NCI-H146 treated with DMSO at 0.1 percent for 48 hours (cell line): ENCODE measurements around the gene CNKSR3.
A peak's percentile ranks its signal among the peaks of the same experiment; 100 is the strongest.
"Not testable (repeated sequence)": the region's sequence is repeated elsewhere in the genome, so short reads cannot be mapped to it uniquely, and the experiment has no call there.

Source experiments
- DNase-seq: peaks from one replicate; lab custom pipeline; 2025; ENCODE audit not compliant: unreplicated experiment; lab: John Stamatoyannopoulos, UW

Gene CNKSR3

DNA sequence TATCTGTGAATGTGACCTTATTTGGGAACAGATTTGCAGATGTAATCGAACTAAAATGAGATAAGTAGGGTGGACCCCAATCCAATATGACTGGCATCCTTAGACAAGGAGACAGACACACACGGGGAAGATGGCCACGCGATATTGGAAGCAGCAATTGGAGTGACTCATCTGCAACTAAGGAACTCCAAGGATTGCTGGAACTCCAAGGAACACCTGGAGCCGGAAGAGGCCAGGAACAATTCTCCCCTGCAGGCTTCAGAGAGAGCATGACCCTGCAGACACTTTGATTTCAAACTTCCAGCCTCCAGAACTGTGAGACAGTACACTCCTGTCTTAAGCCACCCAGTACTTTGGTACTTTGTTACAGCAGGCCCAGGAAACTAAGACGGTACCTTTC lies 19.5 kb upstream of the CNKSR3 start:
- DNase-seq: no peak

DNA sequence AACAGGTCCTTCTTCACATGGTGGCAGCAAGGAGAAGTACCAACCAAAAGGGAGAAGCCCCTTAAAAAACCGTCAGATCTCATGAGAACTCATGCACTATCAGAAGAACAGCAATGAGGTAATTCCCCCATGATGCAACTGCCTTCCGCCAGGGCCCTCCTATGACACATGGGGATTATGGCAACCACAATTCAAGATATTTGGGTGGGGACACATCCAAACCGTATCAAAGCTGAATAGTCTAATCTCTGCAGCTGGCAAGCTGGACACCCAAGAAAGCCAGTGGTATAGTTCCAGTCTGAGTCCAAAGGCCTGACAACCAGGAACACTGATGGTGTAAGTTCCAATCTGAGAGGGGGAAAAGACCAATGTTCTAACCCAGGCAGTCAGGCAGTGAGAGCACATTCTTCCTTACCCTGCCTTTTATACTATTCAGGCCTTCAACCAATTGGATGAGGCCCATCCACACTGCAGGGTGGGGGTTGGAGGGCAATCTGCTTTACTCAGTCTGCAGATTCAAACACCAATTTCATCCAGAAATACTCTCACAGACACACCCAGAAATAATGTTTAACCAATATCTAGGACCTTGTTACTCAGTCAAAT lies 17.9 kb upstream of the CNKSR3 start:
- DNase-seq: no peak

DNA sequence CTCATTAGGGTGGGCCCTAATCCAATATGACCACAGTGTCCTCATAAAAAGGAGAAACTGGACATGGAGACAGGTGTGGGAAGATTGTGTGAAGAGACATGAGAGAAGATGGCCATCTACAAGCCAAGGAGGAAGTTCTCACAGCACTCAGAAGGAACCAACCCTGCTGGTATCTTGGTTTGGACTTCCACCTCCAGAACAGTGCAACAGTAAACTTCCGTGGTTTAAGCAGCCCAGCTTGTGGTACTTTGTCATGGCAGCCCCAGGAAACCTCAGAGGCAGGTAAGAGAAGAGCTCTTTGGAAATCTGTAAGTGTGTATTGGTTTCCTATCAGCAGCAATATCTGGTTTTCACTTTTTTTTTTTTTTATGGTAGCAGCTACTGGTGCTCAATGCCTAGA lies 16.5 kb upstream of the CNKSR3 start:
- DNase-seq: no peak

DNA sequence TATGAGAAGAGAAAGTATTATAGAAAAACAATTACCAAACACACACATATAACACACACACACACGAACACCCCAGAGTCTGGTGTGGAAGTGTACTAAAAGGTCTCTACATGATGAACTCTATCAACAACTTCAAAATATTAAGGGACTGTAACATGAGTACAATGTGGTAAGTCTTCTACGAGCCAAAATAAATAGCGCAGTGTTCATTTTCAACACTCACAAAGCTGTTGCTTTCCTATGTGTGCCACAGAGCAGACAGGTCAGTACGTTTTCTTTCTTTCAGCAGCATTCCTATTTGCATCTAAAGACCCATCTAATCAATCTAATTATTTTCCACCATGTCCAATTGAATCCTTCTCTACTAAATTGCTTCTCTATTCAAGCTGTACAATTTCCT lies 12.1 kb upstream of the CNKSR3 start:
- DNase-seq: no peak

DNA sequence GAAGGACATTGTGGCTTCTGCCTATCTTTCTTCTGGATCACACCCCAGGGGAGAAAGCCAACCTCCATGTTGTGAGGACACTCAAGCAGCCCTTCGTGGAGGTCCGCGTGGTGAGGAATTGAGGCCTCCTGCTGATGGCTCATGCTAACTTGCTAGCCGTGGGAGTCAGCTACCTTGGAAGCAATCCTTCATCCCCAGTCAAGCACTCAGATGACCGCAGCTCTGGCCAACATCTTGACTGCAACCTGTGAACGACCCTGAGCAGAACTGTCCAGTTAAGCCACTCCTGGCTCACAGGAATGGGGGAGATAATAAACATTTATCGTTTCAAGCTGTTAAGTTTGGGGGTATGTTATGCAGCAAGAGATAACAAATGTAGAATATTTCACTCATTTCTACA lies 10.9 kb upstream of the CNKSR3 start:
- no peak for DNase-seq

DNA sequence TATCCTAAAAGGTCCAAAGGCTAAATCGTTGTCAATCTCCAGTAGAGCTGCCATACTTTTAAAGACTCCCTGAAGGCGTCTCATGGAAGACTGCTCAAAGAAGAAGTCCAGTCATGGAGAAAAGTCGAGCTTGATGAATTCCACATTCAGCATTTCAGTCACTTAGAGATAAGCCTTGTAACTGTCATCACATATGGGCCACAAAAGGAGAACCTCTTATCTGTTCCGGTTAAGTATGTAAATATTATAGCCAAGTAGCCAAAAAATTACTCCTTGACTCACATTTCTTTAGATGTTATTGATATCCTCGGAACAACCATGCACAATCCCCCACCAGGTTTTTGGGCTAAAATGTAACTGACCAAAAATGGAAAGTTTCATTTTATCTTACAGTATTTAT lies 9.8 kb upstream of the CNKSR3 start:
- DNase-seq: no peak

DNA sequence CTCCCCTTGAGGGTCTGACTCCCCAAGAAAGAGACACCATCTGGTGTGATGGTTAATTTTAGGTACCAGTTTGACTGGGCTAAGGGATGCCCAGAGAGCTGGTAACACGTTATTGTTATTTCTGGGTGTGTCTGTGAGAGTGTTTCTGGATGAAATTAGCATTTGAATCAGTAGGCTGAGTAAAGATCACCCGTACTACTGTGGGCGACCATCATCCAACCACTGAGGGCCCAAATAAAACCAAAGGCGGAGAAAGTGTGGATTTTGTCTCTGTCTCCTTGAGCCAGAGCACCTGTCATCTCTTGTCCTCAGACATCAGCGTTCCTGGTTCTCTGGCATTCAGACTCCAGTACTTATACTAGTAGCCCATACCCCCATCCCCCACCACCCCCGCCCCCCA lies 7.9 kb upstream of the CNKSR3 start:
- DNase-seq: no peak

DNA sequence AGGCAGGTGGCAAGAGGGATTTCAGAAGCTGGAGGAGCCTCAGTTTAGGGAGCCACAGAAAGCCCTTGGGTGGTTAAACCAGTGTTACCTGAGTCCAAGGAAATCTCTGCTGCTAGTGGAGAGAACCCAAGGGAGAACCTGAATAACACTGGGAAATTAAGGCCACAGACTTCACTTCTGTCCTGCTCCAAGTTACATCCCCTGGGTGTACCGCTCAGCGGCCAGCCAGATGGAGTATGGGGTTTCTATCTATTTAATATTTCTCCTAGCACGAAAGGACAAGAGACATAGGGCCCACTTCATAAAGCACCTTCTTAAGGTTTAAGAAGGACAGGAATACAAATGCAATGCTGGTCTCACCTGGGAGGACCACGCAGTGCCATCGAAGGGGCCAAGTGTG lies 5.8 kb upstream of the CNKSR3 start:
- no peak for DNase-seq

DNA sequence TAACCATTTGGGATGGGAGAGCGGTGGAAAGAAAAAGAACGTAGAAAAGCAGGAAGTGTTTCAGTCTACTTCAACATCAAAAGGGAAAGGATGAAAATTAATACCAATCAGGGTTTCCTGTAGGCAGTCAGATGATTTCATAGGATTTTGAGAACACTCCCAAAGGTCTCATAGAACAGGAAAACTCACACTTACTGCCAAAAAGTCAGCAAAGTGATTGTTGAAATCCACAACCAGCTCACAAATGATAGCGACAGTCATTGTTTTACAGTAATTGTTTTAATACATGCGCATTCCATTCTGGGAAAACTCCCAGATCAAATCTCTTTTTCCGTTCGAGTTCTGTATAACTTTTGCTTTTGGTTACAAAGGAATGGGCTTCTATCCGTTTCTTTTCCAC lies 5.3 kb upstream of the CNKSR3 start:
- no peak for DNase-seq

DNA sequence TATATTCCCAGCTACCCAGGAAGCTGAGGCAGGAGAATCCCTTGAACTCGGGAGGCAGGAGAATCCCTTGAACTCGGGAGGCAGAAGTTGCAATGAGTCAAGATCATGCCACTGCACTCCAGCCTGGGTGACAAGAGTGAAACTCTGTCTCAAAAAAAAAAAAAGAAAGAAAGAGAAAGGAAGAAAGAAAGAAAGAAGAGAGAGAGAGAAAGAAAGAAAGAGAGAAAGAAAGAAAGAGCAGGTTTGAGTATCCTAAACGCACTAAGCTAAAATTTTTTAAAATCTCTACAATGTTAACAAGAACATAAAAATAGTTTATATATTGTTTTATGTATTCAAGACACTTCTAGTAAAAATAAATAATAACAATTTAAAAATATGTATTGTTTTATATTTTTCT lies 4.6 kb upstream of the CNKSR3 start:
- not testable (repeated sequence) for DNase-seq

DNA sequence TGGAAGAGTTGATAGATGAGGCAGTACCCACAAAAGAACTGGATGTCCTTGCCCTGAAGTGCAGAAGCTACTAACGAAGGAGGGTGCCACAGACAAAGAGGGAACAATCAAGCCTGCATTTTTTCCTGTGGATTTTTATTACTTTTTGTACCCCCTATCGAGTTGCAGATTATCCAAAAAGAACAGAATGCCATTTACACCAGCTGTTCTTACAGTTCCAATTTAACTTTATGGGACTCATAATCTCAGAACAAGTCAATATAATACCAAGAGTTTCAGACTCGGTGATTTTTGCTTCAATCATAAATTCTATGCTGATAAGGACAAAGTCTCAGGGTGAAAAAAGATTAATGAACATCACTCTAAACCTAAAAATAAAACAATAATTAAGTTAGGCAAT lies 4.0 kb upstream of the CNKSR3 start:
- no peak for DNase-seq

DNA sequence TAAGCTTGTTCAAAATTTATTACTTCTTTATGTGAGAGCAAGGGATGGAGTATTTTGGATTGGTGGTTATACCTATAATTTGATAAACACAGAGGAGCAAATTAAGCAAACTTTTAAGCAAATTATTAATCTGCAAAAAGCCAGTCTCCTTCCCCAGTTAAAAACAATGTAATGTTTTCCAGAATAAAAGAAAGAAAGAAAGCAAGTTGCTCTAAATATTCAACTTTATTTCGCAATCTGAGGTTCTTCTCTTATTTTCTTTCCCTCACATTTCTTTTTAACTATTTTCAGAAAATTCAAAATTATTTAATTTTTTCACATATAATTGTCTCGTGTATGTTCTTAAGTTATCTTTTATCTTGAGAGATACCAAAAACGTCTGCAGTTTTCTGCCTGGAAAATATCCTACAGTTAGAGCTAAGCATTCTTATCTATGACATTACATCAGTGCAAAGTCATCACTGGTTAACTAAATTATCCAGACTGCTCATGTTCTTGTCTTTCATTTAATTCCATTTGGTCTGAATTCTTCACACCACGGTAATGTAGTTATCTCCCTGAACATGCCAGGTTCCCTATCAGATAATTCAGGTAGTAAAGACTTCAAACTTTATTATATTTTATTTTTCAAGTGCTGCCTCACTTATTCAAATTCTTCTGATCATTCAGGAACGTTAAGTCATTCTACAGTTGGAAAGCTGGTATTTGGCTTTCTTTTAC lies 3.3 kb upstream of the CNKSR3 start:
- DNase-seq: no peak

DNA sequence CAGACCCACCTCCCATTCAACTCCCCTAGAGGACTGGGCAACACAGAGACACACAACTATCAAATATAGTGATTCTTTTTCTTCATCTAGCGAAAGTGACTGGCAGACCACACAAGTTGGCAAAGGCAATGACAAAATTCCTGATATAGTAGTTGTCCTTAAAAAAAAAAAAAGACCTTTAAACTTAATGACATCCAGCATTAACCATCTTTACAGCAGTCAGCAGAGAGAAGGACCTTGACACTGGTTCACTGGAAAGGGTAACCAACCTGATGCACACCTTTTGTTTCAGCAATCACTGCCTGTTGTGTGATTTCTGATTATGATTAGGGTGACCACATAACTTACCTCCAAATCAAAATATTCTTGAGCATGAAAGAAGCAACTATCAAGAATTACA lies 1.7 kb upstream of the CNKSR3 start:
- DNase-seq: no peak

DNA sequence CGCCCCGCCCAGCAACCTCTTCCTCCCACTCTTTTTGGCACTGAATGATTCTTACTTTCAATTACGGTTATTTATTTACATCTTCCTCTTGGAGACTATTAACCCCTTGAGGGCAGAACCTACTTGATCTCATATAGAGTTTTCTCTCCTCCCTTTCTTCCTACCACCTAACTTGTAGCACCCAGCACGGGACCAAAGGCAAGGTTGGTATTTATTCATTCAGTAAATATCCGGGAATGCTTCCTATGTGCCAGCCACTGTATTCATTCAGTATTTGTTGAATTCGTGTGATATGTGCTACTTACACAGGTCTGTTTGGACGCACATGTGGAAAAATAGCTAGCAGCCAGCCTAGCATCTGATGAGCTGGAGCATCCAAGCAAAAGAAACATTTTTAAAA lies 1.3 kb upstream of the CNKSR3 start:
- DNase-seq: peak; percentile 59

DNA sequence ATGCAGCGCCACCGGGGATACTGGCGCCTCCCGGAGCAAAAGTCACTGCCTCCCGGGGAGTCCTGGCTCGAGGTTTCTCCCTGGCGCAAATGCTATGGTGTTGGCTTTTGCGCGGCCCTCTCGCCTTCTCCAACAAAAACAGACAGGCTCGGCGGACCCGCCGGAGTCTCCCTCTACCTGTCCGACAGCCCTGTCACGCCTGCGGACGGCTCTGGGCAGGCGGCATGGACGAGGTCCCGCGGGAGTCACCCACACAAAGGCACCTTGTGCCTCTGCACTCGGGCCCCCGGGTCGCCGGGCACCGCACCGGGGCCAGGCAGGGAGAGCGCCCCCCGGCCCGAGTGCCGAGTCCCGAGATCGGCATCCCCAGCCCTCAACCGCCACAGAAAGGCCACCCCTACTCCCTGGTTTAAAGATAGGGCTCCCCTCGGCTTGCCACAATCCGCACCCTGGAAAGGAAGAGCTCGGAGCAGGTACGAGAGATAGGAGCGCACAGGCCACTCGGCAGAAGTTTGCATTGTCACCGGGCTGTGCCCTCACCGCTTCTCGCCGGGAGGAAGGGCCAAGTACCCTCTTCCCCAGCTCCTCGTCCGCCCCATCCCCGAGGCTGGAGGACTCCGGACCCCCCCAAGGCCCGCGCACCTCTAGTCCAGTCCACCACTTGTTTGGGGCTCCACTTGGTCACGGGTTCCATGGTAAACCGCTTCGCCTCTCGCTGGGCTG lies 903 bp downstream of the CNKSR3 start:
- DNase-seq: peak; percentile 60

DNA sequence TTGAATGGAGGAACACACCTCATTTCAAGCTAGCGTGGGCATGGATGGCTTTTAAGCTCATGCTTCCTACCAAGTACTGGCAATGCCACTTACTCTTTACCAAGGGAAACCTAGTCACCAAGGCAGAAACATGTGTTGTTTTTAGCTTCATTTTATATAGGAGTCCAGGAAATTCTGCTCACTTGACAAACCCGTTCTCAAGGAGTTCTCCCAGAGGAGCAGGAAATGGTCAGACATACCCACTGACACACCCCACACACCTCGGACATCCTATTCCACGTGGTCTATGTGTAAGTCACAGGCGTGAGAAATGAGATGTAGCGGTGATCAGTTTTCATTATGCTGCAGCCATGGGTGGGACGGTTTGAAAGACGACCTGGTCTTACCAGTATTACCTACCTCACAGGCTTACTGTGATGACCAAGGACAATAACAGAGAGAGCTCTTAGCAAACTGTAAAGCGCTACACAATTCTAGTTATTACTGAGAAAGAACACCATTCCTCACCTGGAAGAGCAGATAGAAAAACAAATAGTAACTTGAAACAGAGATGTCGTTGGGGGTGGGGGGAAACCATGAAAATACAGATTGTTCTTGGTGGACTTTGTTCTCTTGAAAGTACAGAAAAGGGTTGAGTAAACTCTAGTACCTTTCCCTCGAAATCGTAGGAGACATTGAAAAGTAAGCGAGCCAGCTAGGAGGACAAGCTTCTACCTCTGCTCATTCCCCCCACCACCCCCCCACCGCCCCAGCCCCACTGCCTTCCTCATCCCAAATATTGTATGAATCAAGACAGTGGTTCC lies 1.7 kb downstream of the CNKSR3 start:
- DNase-seq: peak; percentile 33

DNA sequence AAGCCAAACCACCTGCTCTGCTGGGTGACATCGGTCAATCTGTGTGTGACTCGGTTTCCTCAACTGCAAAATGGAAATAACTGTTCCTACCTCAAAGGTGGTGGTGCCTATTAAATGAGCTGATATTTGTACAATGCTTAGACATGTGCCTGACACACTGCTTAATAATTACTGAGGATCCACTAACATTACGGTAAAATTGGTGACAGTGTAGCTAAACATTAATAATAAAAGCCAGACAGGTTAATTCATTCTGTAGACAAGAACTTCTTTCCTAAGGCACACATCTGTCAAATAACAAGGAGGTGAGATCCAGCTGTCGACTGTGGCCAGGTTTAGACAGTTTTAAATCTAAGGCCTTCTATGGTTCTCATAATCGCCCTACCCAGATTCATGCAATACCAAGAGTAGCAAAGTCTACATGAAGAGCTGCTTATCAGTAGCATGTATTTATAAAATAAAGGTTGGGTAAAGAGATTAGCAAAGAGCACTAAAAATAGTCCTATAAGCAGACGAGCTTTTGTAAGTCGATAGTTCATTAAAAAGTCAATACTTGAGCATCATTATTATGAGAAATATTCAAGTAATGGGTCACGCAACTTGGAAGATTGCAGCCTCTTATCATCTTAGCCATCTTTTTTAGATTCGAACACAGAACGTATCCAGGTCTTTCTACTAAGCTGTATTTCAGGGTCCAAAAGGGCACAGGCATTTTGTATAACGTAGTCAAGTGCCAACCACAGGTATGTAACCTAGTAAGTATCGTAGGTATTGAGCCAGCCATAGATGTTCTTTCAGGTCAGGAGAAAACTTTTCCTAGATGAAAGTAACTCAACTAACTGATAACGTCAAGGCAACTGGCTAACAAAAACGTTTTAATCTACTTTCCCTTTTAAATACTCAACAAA lies 3.2 kb downstream of the CNKSR3 start:
- DNase-seq: no peak

DNA sequence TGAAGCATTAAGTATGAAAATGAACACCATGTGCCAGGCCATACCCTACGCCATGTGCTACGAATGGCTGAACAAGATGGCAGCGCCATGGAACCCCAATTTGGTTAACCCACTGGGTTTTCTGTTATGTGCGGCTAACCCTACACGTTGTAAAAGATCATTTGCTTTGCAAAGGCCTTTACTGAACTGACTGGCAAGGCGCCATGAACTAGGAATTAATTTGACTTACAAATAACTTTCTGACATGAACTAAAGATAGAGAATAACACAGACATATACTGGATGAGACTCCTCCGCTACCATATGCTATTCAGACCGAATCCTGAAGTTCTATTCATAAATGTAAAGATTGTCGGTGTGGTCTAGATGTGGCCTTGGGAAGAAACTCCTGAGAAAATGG lies 3.9 kb downstream of the CNKSR3 start:
- DNase-seq: no peak

DNA sequence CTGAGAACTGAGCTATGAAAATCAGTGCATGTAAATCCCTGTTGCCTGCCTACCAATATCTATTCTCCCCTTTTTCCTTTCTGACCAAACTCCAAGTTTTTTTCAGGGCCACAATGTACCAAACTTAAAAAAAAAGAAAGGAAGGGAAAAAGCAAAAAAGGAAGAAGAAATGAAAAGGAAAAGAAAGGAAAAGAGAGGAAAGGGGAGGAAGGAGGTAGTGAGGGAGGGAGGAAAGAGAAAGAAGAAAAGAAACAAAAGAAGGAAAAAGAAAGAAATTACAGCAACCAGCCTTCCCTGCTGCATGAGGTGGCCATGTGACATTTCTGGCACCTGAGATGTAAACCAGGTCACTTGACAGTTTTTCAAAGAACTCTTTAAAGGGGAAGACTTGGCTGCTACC lies 4.4 kb downstream of the CNKSR3 start:
- no peak for DNase-seq

DNA sequence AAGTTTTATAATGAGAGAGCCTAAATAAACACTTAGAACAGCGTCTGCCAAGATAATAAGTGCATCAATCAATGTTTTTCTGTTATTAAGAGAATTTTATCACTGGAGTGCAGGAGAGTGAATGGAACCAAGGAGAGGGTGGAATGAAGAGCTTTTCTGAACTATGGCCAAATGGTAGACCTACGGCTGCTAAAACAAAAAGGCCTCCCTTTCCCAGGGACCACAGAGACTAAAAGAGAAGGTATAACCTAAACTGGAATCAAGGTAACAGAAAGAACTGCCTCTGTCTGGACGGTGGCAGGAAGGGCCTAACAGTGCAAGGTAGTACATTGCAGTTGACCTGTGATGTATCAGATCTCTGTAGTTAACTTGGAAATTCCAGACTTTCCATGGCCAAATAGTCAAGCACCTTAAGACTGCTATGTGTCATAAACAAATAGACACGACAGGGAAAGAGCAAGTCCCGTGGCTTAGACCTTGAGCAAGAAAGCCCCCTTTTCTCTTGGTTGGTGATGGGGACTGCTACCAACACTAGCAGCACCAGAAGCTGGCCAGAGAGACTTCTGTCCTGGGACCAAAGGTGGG lies 5.5 kb downstream of the CNKSR3 start:
- DNase-seq: no peak
